Neural progenitor cell (in vitro differentiated cells): ENCODE measurements around the gene PARN.

Experiments
- EZH2 ChIP-seq: fragments of 200-600 bp; sonication (generic); IDR thresholded peaks from 2 replicates; pipeline ENCODE4 v1.6.1; 2017; ENCODE audit warnings: antibody characterized with exemption, mild to moderate bottlenecking, moderate library complexity
- TF ChIP-seq, protein P1 (sequence below): fragments of 200-600 bp; sonication (generic); IDR thresholded peaks from 2 replicates; pipeline ENCODE4 v1.5.1; 2017; ENCODE audit warnings: antibody characterized with exemption, mild to moderate bottlenecking

DNA sequence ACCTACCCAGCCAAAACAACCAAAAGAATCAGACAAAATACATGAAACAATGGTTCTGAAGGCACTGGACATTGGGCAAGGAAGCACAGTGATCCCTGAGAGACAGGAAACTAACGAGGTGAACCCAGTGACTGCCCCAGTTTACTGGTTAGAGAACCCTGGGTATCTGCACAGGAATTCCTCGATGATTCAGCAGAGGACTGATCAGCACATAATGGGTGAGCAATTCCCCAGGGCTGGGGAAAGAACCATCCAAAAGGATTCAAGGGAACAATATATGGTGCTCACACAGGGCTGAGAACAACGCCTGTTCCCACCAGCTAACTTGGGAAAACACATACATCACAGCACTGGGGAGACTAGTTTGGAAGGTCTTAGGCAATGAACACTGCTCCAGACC lies 167.2 kb downstream of the PARN start:
- TF ChIP-seq, protein P1, sequence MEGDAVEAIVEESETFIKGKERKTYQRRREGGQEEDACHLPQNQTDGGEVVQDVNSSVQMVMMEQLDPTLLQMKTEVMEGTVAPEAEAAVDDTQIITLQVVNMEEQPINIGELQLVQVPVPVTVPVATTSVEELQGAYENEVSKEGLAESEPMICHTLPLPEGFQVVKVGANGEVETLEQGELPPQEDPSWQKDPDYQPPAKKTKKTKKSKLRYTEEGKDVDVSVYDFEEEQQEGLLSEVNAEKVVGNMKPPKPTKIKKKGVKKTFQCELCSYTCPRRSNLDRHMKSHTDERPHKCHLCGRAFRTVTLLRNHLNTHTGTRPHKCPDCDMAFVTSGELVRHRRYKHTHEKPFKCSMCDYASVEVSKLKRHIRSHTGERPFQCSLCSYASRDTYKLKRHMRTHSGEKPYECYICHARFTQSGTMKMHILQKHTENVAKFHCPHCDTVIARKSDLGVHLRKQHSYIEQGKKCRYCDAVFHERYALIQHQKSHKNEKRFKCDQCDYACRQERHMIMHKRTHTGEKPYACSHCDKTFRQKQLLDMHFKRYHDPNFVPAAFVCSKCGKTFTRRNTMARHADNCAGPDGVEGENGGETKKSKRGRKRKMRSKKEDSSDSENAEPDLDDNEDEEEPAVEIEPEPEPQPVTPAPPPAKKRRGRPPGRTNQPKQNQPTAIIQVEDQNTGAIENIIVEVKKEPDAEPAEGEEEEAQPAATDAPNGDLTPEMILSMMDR = no peak
- no peak for TF ChIP-seq EZH2
